LNCAP (cell line): Measurements from ENCODE around the gene RFX1.

ENCODE experiments used
- CTCF ChIP-seq: fragments of 450-650 bp; IDR thresholded peaks from 2 replicates; pipeline ENCODE4 v1.5.1; 2017; ENCODE audit warnings: mild to moderate bottlenecking

The RFX1 gene

GRCh38 chr19:14030997-14031718, 25.0 kb upstream of the RFX1 start:
- TF ChIP-seq CTCF = no peak

GRCh38 chr19:14028901-14029300, 22.8 kb upstream of the RFX1 start:
- TF ChIP-seq CTCF = no peak

- no peak for TF ChIP-seq CTCF
Observed at GRCh38 chr19:14027856-14028450, 21.8 kb upstream of the RFX1 start, which contains the start of gene RLN3. Gene RLN3, plus strand, starts transcription at chr19:14028148. Its CDS starts 57 bp downstream, at chr19:14028205.

DNA sequence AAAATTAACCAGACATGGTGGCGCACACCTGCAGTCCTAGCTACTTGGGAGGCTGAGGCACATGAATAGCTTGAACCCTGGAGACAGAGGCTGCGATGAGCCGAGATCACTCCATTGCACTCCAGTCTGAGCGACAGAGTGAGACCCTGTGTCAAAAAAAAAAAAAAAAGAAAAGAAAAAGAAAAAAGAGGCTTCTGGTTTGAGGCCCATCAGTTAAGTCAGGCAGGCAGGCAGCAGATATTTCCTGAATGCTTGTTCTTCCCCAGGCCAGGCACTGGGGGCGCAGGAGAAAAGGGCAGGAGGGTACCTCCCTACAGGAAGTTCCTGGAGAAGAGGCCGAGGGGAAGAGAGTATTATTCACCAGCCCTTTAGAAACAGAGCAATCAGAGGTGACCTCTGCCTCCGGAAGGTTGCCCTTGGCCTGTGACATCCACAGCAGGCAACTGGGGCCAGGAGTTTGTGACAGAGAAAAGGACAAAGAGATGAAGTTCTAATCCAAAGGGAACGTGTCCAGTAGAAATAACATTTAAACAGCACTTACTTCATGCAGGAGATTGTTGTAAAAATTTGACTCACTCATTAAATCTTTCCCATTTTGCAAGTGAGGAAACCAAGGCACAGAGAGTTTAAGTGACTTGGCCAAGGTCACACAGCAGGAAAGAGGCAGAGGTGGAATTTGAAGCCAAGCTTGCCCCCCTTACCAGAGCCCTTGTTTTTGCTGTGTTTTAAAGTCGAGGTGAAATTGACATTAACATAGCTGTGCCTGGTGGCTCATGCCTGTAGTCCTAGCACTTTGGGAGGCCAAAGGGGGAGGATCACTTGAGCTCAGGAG, 17.5 kb upstream of the RFX1 start:
- TF ChIP-seq CTCF = peak; percentile 27; the same call in 1 of the 2 replicates

GRCh38 chr19:14022469-14022868, 16.3 kb upstream of the RFX1 start:
- TF ChIP-seq CTCF = no peak

- TF ChIP-seq CTCF = no peak
Observed at GRCh38 chr19:14021474-14021873, 15.4 kb upstream of the RFX1 start.

DNA sequence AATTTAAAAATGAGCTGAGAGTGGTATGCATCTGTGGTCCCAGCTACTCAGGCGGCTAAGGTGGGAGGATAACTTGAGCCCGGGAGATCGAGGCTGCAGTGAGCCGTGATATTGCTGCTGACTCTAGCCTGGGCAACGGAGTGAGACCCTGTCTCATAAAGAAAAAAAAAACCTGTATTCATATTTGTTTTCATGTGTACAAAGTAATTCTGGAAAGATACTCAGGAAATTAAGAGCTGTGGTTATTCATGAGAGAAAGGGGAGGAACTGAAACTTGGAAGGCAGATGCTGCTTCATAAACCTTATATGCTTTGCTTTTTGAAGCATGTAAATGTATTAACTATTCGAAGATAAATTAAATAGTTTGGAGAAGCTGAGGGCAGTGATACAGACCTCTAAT, 13.0 kb upstream of the RFX1 start:
- TF ChIP-seq CTCF = no peak
